DOHH2 (cell line): ENCODE measurements around the gene FLRT1.

Experiments used
- EZH2phosphoT487 ChIP-seq: fragments of 200-600 bp; sonication (generic); IDR thresholded peaks from 2 replicates; pipeline ENCODE4 v1.6.1; 2017; ENCODE audit warnings: borderline replicate concordance, mild to moderate bottlenecking, antibody characterized with exemption, low read length, moderate library complexity, mixed read lengths
- TF ChIP-seq, protein P1 (sequence below): fragments of 200-600 bp; sonication (generic); IDR thresholded peaks from one replicate; pipeline ENCODE4 v1.5.1; 2014; ENCODE audit warnings: antibody characterized with exemption, mild to moderate bottlenecking, low read depth, low read length; ENCODE audit not compliant: poor library complexity, severe bottlenecking

DNA sequence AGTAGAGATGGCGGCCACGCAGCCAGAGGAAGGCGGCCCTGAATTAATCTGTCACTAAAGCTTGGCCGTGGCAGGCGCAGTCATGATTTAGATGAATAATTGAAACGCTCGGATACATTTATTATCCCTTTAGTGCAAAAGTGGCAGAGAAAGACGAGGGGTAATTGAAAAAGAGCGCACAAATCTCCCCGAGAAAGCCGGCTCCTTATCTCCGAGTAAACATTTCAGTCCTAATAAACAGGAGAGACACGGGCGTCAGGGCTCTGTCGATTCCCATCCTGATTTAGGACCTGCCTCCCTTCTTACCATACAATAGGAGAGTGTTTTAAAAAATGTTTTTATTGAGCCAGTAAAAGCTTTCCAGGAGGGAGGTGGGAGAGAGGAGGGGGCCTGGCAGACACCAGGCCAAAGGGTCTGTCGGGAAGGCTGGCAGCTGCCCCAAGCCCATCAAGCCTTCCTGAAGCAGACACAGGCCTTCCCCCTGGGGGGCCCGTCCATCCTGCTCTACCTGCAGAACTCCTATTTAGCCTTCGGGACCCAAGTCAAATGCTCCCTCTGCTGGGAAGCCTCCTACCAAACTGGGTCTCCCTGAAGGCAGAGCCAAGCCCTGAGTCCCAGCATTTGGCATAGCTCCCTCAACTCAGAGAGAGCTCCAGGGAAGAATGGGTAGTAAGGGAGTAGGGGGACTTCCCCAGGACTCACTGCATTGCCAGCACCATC lies 26.7 kb upstream of the FLRT1 start:
- TF ChIP-seq, protein P1, sequence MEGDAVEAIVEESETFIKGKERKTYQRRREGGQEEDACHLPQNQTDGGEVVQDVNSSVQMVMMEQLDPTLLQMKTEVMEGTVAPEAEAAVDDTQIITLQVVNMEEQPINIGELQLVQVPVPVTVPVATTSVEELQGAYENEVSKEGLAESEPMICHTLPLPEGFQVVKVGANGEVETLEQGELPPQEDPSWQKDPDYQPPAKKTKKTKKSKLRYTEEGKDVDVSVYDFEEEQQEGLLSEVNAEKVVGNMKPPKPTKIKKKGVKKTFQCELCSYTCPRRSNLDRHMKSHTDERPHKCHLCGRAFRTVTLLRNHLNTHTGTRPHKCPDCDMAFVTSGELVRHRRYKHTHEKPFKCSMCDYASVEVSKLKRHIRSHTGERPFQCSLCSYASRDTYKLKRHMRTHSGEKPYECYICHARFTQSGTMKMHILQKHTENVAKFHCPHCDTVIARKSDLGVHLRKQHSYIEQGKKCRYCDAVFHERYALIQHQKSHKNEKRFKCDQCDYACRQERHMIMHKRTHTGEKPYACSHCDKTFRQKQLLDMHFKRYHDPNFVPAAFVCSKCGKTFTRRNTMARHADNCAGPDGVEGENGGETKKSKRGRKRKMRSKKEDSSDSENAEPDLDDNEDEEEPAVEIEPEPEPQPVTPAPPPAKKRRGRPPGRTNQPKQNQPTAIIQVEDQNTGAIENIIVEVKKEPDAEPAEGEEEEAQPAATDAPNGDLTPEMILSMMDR, result no peak
- TF ChIP-seq EZH2phosphoT487, result no peak
